ENCODE results near the gene ADD3. TPM values are rescaled to one million over a fixed set of nuclear protein-coding genes. Genes with fewer than 3 reads are reported as not detected.
A peak's percentile ranks its signal among the peaks of the same experiment; 100 is the strongest.

ADD3 gene
- total RNA-seq, 1 donor: 44.2 TPM

GRCh38 chr10:109998513-109998912 is 9.3 kb upstream of the ADD3 start:
- no peak for DNase-seq (ENCODE audit: low read depth in 2 of 3, low spot score in 2 of 3)

- DNase-seq (ENCODE audit: low read depth in 2 of 3, low spot score in 2 of 3): no peak
Observed at GRCh38 chr10:110002801-110003523, 4.8 kb upstream of the ADD3 start.

GRCh38 chr10:110003524-110003885 is 4.3 kb upstream of the ADD3 start:
- DNase-seq (ENCODE audit: low read depth in 2 of 3, low spot score in 2 of 3): no peak

DNA sequence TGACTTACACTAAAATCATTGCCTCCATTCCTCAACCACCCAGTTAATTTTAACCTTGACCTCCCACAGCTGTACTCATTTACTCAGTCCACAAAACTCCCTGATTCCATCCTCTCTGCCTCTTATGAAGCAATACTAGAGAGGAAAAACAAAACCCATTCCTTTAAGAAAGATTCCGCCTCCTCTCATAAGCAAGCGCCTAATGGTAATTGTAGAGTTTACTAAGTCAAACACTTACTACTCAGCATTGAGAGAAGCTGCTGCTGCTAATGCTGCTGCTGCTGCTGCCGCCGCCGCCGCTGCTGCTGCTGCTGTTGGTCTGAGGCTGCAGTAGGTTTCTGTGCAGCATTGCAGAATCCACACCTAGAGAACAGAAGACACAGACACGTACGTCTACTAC is 2.1 kb upstream of the ADD3 start:
- DNase-seq (ENCODE audit: low read depth in 2 of 3, low spot score in 2 of 3): no peak

DNA sequence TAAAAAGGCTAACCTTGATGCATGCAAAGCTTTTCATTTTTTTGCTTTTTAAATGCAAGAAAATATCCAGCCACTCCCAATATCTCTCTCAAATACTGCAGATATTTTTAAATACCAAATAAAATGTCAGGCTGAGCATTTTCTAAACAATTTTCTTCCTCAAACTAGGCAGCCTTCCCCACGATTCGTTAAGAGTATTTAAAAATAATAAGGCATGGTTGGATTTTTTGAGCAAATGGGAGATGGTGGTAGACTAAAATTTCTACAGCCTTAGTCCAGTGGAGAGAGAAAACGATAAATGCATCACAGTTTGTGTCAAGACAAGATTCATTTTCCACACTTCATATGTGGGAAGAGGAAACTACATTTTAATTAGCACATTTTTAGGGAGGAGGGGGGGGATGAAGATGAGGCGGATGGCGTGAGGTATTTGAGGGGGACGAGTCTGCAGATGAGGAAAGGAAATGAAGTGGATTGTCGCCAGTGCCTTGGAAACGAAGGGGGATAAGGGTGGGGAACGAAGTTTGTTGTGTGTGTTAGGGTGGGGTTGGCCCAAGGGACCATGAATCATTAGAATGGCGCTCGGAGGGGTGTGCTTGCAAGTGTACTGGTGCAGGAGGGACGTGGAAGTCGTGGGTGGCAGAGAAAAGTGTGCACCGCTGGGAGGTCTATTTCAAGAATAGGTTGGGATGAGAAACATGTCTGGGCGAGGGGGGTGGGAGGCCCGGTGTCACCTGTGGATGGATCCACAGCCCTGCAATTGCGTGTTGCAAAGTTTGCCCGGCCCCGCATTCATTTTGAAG is 1.2 kb upstream of the ADD3 start:
- DNase-seq (ENCODE audit: low read depth in 2 of 3, low spot score in 2 of 3): peak in 1 of 3 donors; percentile 25

DNA sequence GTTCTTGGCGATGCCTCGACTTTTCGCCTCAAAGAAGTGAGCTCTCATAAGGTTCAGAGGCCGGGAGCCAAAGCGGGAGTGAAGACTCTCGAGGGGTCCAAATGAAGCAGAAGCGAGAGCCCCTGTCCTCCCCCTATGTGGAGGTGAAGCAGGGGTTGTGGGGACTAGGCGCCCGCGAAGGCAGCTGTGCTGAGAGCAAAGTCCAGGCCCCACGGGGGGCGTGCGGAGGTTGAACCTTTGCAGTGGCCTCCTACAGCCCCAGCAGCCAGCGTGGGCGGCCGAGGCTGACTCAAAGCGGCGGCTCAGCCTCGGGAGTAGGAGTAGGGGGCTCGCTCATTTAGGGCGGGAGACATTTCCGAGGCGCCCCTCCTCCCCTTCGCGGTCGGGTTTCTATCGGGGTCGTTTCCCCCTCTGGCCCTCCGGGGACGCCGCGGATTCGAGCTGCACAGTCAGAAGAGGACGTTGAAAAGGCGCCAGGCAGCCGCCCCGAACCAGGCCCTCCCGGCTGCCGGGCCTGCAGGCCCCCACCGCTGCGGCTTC is 553 bp upstream of the ADD3 start:
- no peak for DNase-seq (ENCODE audit: low read depth in 2 of 3, low spot score in 2 of 3)

DNA sequence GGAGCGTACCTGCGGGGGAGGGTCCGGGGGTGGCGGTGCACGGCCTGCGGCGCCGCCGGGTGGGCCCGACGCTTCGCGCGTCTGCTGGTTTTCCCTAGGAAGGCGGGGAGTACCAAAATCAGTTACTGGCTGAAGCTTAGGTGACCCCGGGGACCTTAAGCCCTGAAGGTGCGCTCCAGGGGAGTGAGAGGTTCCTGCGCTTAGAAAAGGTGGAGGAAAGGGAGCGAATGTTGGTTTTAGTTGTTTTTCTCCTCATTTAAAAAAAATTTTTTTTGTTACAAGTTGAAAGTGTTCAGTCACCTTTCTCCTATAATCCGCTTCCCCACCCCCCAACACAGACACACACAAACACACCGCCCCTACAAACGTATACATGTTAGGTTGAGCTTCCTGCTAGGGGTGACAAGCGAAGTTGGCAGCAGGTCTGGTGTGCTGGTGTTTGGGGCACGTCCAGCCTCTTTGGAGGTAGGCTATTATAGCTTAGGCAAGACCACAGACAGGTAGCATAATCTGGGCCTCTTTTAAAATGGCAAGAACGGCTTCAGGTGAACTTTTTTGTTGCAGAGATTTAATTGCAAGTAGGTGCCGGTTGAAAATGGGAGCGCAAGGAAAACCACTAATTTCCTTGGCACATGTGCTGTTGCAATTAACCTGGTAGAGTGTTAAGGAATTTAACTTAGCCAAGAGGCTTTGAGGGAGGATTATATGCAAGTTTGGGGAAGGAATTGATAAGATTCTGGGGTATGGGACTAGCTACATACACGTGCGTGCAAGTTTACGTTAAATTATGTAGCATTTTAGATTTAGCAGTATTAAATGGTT is 945 bp downstream of the ADD3 start:
- DNase-seq (ENCODE audit: low read depth in 2 of 3, low spot score in 2 of 3): peak in 2 of 3 donors; percentile 40 to 62

DNA sequence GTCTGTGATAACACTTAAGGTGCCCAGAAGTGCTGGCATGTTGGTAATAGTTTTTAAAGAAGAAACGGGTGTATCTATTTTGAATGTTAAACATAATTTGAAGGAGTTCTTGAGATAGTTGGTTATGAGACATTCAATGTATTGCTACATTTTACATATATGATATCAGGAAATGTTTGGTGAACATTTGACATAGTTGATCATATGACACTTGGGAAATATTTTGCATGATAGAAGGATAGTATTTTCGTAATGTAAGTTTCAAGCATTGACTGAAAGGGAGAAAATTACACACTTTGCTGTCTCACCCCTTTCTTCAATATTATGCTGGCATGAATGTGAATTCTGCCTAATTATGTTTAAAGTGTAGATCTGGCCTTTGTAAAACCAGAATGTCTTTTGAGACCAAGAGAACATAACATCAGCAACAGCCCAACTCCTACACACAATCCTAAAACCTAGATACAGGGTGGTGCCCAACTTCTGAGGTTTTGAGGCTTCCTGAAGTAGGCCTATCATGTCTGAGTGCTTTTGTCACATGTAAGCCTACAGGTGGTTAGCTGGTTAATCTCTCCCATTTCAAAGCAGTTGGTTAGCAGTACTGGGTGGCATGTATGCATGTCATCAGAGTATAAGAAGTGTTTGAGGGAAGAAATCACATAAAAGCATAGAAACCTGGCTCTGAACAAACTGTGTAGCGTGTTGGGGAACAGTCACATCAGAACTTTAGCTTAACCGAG is 2.1 kb downstream of the ADD3 start:
- peak in 2 of 3 donors; percentile 31 to 59 for DNase-seq (ENCODE audit: low read depth in 2 of 3, low spot score in 2 of 3)

GRCh38 chr10:110010486-110011378 is 2.9 kb downstream of the ADD3 start:
- no peak for DNase-seq (ENCODE audit: low read depth in 2 of 3, low spot score in 2 of 3)

- no peak for DNase-seq (ENCODE audit: low read depth in 2 of 3, low spot score in 2 of 3)
Observed at GRCh38 chr10:110011681-110012080, 3.9 kb downstream of the ADD3 start.

GRCh38 chr10:110013630-110014293 is 6.0 kb downstream of the ADD3 start:
- DNase-seq (ENCODE audit: low read depth in 2 of 3, low spot score in 2 of 3): no peak

GRCh38 chr10:110016039-110016438 is 8.3 kb downstream of the ADD3 start:
- no peak for DNase-seq (ENCODE audit: low read depth in 2 of 3, low spot score in 2 of 3)

- no peak for DNase-seq (ENCODE audit: low read depth in 2 of 3, low spot score in 2 of 3)
Observed at GRCh38 chr10:110017052-110017451, 9.3 kb downstream of the ADD3 start.

GRCh38 chr10:110017907-110018306 is 10.1 kb downstream of the ADD3 start:
- DNase-seq (ENCODE audit: low read depth in 2 of 3, low spot score in 2 of 3): no peak

DNA sequence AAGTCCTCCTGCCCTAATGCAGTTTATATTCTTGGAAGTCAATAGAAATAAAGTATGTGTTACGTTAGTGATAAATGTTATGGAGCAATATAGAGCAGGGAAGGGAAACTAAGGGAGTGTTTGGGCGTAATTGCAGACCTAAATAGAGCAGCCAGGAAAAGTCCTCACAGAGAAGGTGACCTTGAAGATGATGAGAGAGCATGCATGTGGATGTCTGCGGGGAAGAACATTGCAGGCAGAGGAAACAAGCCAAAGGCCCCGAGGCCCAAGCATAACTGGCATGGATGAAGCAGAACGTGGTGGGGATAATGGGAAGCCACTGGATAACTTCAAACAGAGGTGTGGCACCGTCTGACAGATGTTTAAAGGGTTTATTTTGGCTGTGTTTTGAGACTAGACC is 12.5 kb downstream of the ADD3 start:
- no peak for DNase-seq (ENCODE audit: low read depth in 2 of 3, low spot score in 2 of 3)

GRCh38 chr10:110022716-110023504 is 15.1 kb downstream of the ADD3 start:
- no peak for DNase-seq (ENCODE audit: low read depth in 2 of 3, low spot score in 2 of 3)

GRCh38 chr10:110023785-110024465 is 16.1 kb downstream of the ADD3 start:
- no peak for DNase-seq (ENCODE audit: low read depth in 2 of 3, low spot score in 2 of 3)

All from hematopoietic multipotent progenitor cell (in vitro differentiated cells).